ENCODE measurements around the gene SERPINA1. TPM values are rescaled to one million over a fixed set of nuclear protein-coding genes. Genes with fewer than 3 reads are reported as not detected.

SERPINA1 gene
- total and polyA plus RNA-seq, 2 of the 13 experiments (the other 11 are each of a cell fraction or from before 2014, with no cell fraction given) = 3,266 to 11,015 TPM

GRCh38 chr14:94388384-94389103 is at the start of gene SERPINA1 (continued):
- TF ChIP-seq THRA (CRISPR knock-in tag; IDR thresholded peaks at IDR 0.05; ENCODE audit: borderline replicate concordance) = peak; percentile 90
- TF ChIP-seq ZNF552 (CRISPR knock-in tag; IDR thresholded peaks at IDR 0.05; ENCODE audit: borderline replicate concordance) = peak; percentile 70; the same call in 1 of the 2 replicates
- TF ChIP-seq KDM3A (CRISPR knock-in tag; IDR thresholded peaks at IDR 0.05; ENCODE audit: low read depth) = 0 out of 2 replicates have a peak, but pooled peaks have one; percentile 34
- TF ChIP-seq ATM (IDR thresholded peaks at IDR 0.05; ENCODE audit: borderline replicate concordance) = no peak
- peak; percentile 72 for TF ChIP-seq PHF5A (CRISPR knock-in tag; IDR thresholded peaks at IDR 0.05; ENCODE audit: low read depth, unreplicated experiment)
- TF ChIP-seq HNF4A (CRISPR knock-in tag; IDR thresholded peaks at IDR 0.05) = peak; percentile 97
- TF ChIP-seq DDIT3 (CRISPR knock-in tag; IDR thresholded peaks at IDR 0.05) = no peak
- TF ChIP-seq ZNF512 (CRISPR knock-in tag; IDR thresholded peaks at IDR 0.05) = no peak
- peak; percentile 66; the same call in 1 of the 2 replicates for TF ChIP-seq ZC3H4 (CRISPR knock-in tag; IDR thresholded peaks at IDR 0.05; ENCODE audit: borderline replicate concordance)
- TF ChIP-seq GFI1 (CRISPR knock-in tag; IDR thresholded peaks at IDR 0.05; ENCODE audit: borderline replicate concordance) = peak; percentile 90
- peak; percentile 93 for TF ChIP-seq HMGXB3 (CRISPR knock-in tag; IDR thresholded peaks at IDR 0.05; ENCODE audit: borderline replicate concordance)
- TF ChIP-seq ZBTB3 (CRISPR knock-in tag; IDR thresholded peaks at IDR 0.05; ENCODE audit: borderline replicate concordance, low read depth) = peak; percentile 90
- TF ChIP-seq POLR2AphosphoS2 (IDR thresholded peaks at IDR 0.05; ENCODE audit: low read depth, low read length) = peak; percentile 74; the same call in 1 of the 2 replicates
- TF ChIP-seq CREB1 (IDR thresholded peaks at IDR 0.05) = no peak; the same call in 1 of the 2 replicates
- peak; percentile 51; the same call in 1 of the 2 replicates for TF ChIP-seq CREB1 (CRISPR knock-in tag; IDR thresholded peaks at IDR 0.05)
- peak; percentile 86; the same call in 1 of the 2 replicates for TF ChIP-seq ZNF510 (CRISPR knock-in tag; IDR thresholded peaks at IDR 0.05; ENCODE audit: low read depth)
- peak; percentile 75 for TF ChIP-seq HNRNPLL (IDR thresholded peaks at IDR 0.05; ENCODE audit: low read depth, low read length, poor library complexity, severe bottlenecking)
- TF ChIP-seq MLX (CRISPR knock-in tag; IDR thresholded peaks at IDR 0.05) = peak; percentile 29; the same call in 1 of the 2 replicates
- TF ChIP-seq GABPA (IDR thresholded peaks at IDR 0.05; ENCODE audit: low read depth, low read length) = no peak
- peak; percentile 47; the same call in 1 of the 2 replicates for TF ChIP-seq GABPA (CRISPR knock-in tag; IDR thresholded peaks at IDR 0.05; ENCODE audit: low read depth)
- TF ChIP-seq MLLT10 (CRISPR knock-in tag; IDR thresholded peaks at IDR 0.05) = no peak
